Measurements from ENCODE around the gene SCMH1. TPM values are rescaled to one million over a fixed set of nuclear protein-coding genes. Genes with fewer than 3 reads are reported as not detected.
A peak's percentile ranks its signal among the peaks of the same experiment; 100 is the strongest.

The SCMH1 gene
- total RNA-seq, 6 donors from 2014 or later = 31.4 to 54.5 (median 36.6) TPM

- H3K27ac ChIP-seq = no peak overlapping the region
- H3K9me3 ChIP-seq = no peaks in the 10 kb centered on the region
- no peak for TF ChIP-seq EP300 (IDR thresholded peaks at IDR 0.05)
- TF ChIP-seq POLR2A (IDR thresholded peaks at IDR 0.05) = no peak
- TF ChIP-seq CTCF (IDR thresholded peaks at IDR 0.05) = no peak
- no peak for TF ChIP-seq POLR2AphosphoS5 (IDR thresholded peaks at IDR 0.05)
- peaks cover 0 to 10% (median 9%) of the 10 kb centered on the region in 4 donors for H3K4me1 ChIP-seq
- no peak overlapping the region for H3K4me3 ChIP-seq
- H3K27me3 ChIP-seq = no peaks in the 10 kb centered on the region
- no peak for DNase-seq
- 94 to 98% methylated on average over 4 of the region's 4 CpGs for WGBS, 2 donors
- peaks cover 8 to 52% (median 20%) of the 10 kb centered on the region in 4 donors for H3K36me3 ChIP-seq
- ATAC-seq (ENCODE audit: low FRiP score in 2 of 2) = no peak
Measured at GRCh38 chr1:41025979-41026819, 215.9 kb downstream of the SCMH1 start.

GRCh38 chr1:41024953-41025352 lies 217.2 kb downstream of the SCMH1 start:
- DNase-seq (no peak), ATAC-seq (ENCODE audit: low FRiP score in 2 of 2) (no peak)
- Histone ChIP-seq H3K27me3 (no peaks in the 10 kb centered on the region), H3K4me3 (no peak overlapping the region), H3K27ac (no peak overlapping the region), H3K9me3 (no peaks in the 10 kb centered on the region), H3K36me3 (peaks cover 8 to 42% (median 20%) of the 10 kb centered on the region in 4 donors), H3K4me1 (peaks cover 0 to 22% (median 14%) of the 10 kb centered on the region in 4 donors)
- TF ChIP-seq EP300 (IDR thresholded peaks at IDR 0.05) (no peak), POLR2AphosphoS5 (IDR thresholded peaks at IDR 0.05) (no peak), CTCF (IDR thresholded peaks at IDR 0.05) (no peak), POLR2A (IDR thresholded peaks at IDR 0.05) (no peak)
- 22 to 80% methylated on average over 1 to 2 of the region's 2 CpGs for WGBS, 2 donors

DNA sequence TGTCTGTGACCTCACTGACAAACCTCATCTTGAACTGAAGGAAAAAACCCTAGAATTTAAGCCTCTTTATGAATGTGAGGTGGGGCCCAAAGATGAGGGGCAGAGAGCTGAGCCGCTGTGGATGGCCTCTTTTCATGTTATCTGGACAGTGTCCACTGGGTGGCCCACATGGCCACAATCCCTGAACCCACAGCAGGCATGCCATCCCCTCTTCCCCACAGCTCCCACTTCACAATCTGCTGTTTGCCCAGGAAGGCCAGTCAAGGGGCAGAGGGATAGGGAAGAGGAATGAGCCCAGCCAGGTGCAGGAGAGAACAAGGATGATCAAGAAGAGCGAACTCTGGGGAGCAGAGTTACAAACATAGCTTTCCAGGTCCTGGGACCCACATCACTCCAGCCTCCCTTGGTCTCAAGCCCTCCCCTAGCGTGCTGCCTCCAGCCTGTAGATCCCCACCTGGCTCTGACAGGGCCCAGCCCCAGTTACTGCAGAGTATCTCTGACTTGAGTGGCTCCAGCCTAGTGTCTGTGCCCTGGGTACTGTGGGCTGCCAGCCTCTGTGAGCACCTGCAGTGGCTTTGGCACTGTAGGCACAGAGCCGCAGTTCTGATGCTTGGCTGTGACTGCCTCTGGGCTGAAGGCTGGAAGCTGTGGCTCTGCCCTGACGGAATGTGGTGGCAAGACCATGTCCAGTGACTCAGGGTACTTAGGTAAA lies 218.7 kb downstream of the SCMH1 start:
- no peak overlapping the region for H3K27ac ChIP-seq
- peaks cover 0 to 27% (median 17%) of the 10 kb centered on the region in 4 donors for H3K4me1 ChIP-seq
- no peak overlapping the region for H3K4me3 ChIP-seq
- H3K9me3 ChIP-seq = no peaks in the 10 kb centered on the region
- WGBS, 2 donors = 92 to 94% methylated on average over 3 to 5 of the region's 5 CpGs
- DNase-seq (no peak), ATAC-seq (ENCODE audit: low FRiP score in 2 of 2) (no peak)
- peaks cover 8 to 28% (median 14%) of the 10 kb centered on the region in 4 donors for H3K36me3 ChIP-seq
- H3K27me3 ChIP-seq = no peaks in the 10 kb centered on the region
- peak in 1 of 6 experiments; percentile 23 for TF ChIP-seq CTCF (IDR thresholded peaks at IDR 0.05)
- TF ChIP-seq POLR2AphosphoS5 (IDR thresholded peaks at IDR 0.05) = no peak

DNA sequence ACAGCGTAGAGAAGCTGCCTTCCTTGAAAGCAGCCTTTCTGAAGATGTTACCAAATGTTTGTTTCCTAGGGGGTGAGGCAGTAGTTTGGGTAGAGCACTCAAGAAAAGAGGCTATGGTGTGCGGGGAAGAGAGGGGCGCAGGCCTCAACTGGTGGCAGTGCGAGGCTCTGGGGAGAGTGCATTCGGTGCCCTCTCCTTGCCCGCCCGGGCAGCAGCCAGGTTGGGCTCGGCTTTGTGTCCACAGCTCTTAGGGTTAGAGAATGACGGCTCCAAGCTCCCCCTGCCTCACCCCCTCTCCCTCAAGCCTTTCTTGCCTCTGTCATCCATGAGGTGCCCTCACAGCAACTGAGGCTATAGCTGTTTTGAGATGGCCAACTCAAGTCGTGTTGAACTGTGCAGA lies 219.7 kb downstream of the SCMH1 start:
- peaks cover 0 to 27% (median 17%) of the 10 kb centered on the region in 4 donors for H3K4me1 ChIP-seq
- no peak for TF ChIP-seq POLR2A (IDR thresholded peaks at IDR 0.05)
- TF ChIP-seq POLR2AphosphoS5 (IDR thresholded peaks at IDR 0.05) = no peak
- no peak for TF ChIP-seq EP300 (IDR thresholded peaks at IDR 0.05)
- no peak for TF ChIP-seq CTCF (IDR thresholded peaks at IDR 0.05)
- H3K9me3 ChIP-seq = no peaks in the 10 kb centered on the region
- no peaks in the 10 kb centered on the region for H3K27me3 ChIP-seq
- no peak overlapping the region for H3K27ac ChIP-seq
- ATAC-seq (ENCODE audit: low FRiP score in 2 of 2) (no peak), DNase-seq (no peak)
- WGBS, 2 donors = 91% methylated on average over 10 of the region's 10 CpGs
- peaks cover 0 to 27% (median 12%) of the 10 kb centered on the region in 4 donors for H3K36me3 ChIP-seq
- no peak overlapping the region for H3K4me3 ChIP-seq

All from upper lobe of left lung (tissue), 6 donors.